ENCODE data around the gene PTP4A2.

The PTP4A2 gene

GRCh38 chr1:31878058-31878457, 60.1 kb downstream of the PTP4A2 start:
- DNase-seq (ENCODE audit: extremely low read depth, insufficient read length): peak; percentile 26
- no peaks in the 10 kb centered on the region for H3K27me3 ChIP-seq (replicated peaks; ENCODE audit: control insufficient read depth, insufficient read depth, low read length)
- TF ChIP-seq CTCF (IDR thresholded peaks at IDR 0.05; ENCODE audit: insufficient read depth, low read length, poor library complexity, severe bottlenecking): no peak
- H3K36me3 ChIP-seq (ENCODE audit: control insufficient read depth, insufficient read depth, low read length): no peaks in the 10 kb centered on the region
- no peak overlapping the region for H3K4me3 ChIP-seq (replicated peaks; ENCODE audit: low read depth, low read length)

- no peak for TF ChIP-seq CTCF (IDR thresholded peaks at IDR 0.05; ENCODE audit: insufficient read depth, low read length, poor library complexity, severe bottlenecking)
- Histone ChIP-seq H3K27me3 (replicated peaks; ENCODE audit: control insufficient read depth, insufficient read depth, low read length) (no peaks in the 10 kb centered on the region), H3K36me3 (ENCODE audit: control insufficient read depth, insufficient read depth, low read length) (no peaks in the 10 kb centered on the region), H3K4me3 (replicated peaks; ENCODE audit: low read depth, low read length) (no peak overlapping the region)
- DNase-seq (ENCODE audit: extremely low read depth, insufficient read length): no peak
Measured at GRCh38 chr1:31877544-31877943, 60.6 kb downstream of the PTP4A2 start.

- Histone ChIP-seq H3K27me3 (replicated peaks; ENCODE audit: control insufficient read depth, insufficient read depth, low read length) (no peaks in the 10 kb centered on the region), H3K4me3 (replicated peaks; ENCODE audit: low read depth, low read length) (no peak overlapping the region), H3K36me3 (ENCODE audit: control insufficient read depth, insufficient read depth, low read length) (no peaks in the 10 kb centered on the region)
- no peak for DNase-seq (ENCODE audit: extremely low read depth, insufficient read length)
- no peak for TF ChIP-seq CTCF (IDR thresholded peaks at IDR 0.05; ENCODE audit: insufficient read depth, low read length, poor library complexity, severe bottlenecking)
Measured at GRCh38 chr1:31875636-31876236, 62.4 kb downstream of the PTP4A2 start.

GRCh38 chr1:31874942-31875341, 63.2 kb downstream of the PTP4A2 start:
- DNase-seq (ENCODE audit: extremely low read depth, insufficient read length): no peak
- no peaks in the 10 kb centered on the region for H3K36me3 ChIP-seq (ENCODE audit: control insufficient read depth, insufficient read depth, low read length)

GRCh38 chr1:31872658-31873636, 65.2 kb downstream of the PTP4A2 start:
- no peak for TF ChIP-seq CTCF (IDR thresholded peaks at IDR 0.05; ENCODE audit: insufficient read depth, low read length, poor library complexity, severe bottlenecking)
- Histone ChIP-seq H3K4me3 (replicated peaks; ENCODE audit: low read depth, low read length) (no peak overlapping the region), H3K36me3 (ENCODE audit: control insufficient read depth, insufficient read depth, low read length) (no peaks in the 10 kb centered on the region), H3K27me3 (replicated peaks; ENCODE audit: control insufficient read depth, insufficient read depth, low read length) (no peaks in the 10 kb centered on the region)
- DNase-seq (ENCODE audit: extremely low read depth, insufficient read length): no peak

More at GRCh38 chr1:31874942-31875341, 63.2 kb downstream of the PTP4A2 start:
- Histone ChIP-seq H3K27me3 (replicated peaks; ENCODE audit: control insufficient read depth, insufficient read depth, low read length) (no peaks in the 10 kb centered on the region), H3K4me3 (replicated peaks; ENCODE audit: low read depth, low read length) (no peak overlapping the region)
- no peak for TF ChIP-seq CTCF (IDR thresholded peaks at IDR 0.05; ENCODE audit: insufficient read depth, low read length, poor library complexity, severe bottlenecking)

Data from GM06990 (cell line).